HG02885 (cell line): ENCODE data around the gene CD200R1.
A peak's percentile ranks its signal among the peaks of the same experiment; 100 is the strongest.
"Not testable (repeated sequence)": the region's sequence is repeated elsewhere in the genome, so short reads cannot be mapped to it uniquely, and the experiment has no call there.

Experiments
- ATAC-seq: cut with Tn5 transposase; IDR thresholded peaks from one replicate; pipeline ENCODE4 v1.9.1; 2021; ENCODE audit warnings: mild to moderate bottlenecking; ENCODE audit not compliant: unreplicated experiment, poor library complexity

The CD200R1 gene

GRCh38 chr3:112976953-112977352, 2.0 kb upstream of the CD200R1 start:
- ATAC-seq = no peak

GRCh38 chr3:112976001-112976400, 1.1 kb upstream of the CD200R1 start:
- no peak for ATAC-seq

GRCh38 chr3:112974178-112974517, 755 bp downstream of the CD200R1 start:
- no peak for ATAC-seq

GRCh38 chr3:112973325-112974177, 1.4 kb downstream of the CD200R1 start:
- peak; percentile 89 for ATAC-seq

- ATAC-seq = no peak
Observed at GRCh38 chr3:112972158-112972557, 2.7 kb downstream of the CD200R1 start.

- ATAC-seq = no peak
Observed at GRCh38 chr3:112967828-112968227, 7.1 kb downstream of the CD200R1 start.

GRCh38 chr3:112967425-112967824, 7.5 kb downstream of the CD200R1 start:
- no peak for ATAC-seq

- ATAC-seq = no peak
Observed at GRCh38 chr3:112966633-112967032, 8.3 kb downstream of the CD200R1 start.

- no peak for ATAC-seq
Observed at GRCh38 chr3:112965656-112966055, 9.2 kb downstream of the CD200R1 start.

GRCh38 chr3:112963683-112964082, 11.2 kb downstream of the CD200R1 start:
- ATAC-seq = no peak

GRCh38 chr3:112958811-112959560, 15.9 kb downstream of the CD200R1 start:
- ATAC-seq = peak; percentile 83

- ATAC-seq = no peak
Observed at GRCh38 chr3:112956351-112956750, 18.6 kb downstream of the CD200R1 start.

GRCh38 chr3:112948346-112948838, 26.5 kb downstream of the CD200R1 start:
- ATAC-seq = no peak

GRCh38 chr3:112931736-112932521, 43.0 kb downstream of the CD200R1 start:
- ATAC-seq = no peak

- ATAC-seq = no peak
Observed at GRCh38 chr3:112930771-112931170, 44.1 kb downstream of the CD200R1 start.

GRCh38 chr3:112925969-112926368, 48.9 kb downstream of the CD200R1 start:
- ATAC-seq = no peak

- no peak for ATAC-seq
Observed at GRCh38 chr3:112925560-112925959, 49.3 kb downstream of the CD200R1 start.

GRCh38 chr3:112919541-112919940, 55.4 kb downstream of the CD200R1 start:
- not testable (repeated sequence) for ATAC-seq

- ATAC-seq = peak; percentile 100
Observed at GRCh38 chr3:112908252-112908651, 66.7 kb downstream of the CD200R1 start.

- ATAC-seq = no peak
Observed at GRCh38 chr3:112904786-112905185, 70.1 kb downstream of the CD200R1 start.

GRCh38 chr3:112900113-112900512, 74.8 kb downstream of the CD200R1 start:
- ATAC-seq = no peak
